ENCODE measurements around the gene MYO1G.

GRCh38 chr7:44943631-44944030 lies 35.2 kb downstream of the MYO1G start:
- TF ChIP-seq CTCF (IDR thresholded peaks at IDR 0.05) (no peak), POLR2A (IDR thresholded peaks at IDR 0.05) (no peak), POLR2AphosphoS5 (IDR thresholded peaks at IDR 0.05) (no peak)
